Activated CD4-positive, alpha-beta T cell treated with anti-CD3 and anti-CD28 coated beads, Interleukin-2, amount 50 U/mL, for 1 hour (primary cell): Measurements from ENCODE around the gene PLAC9.
"Not testable (repeated sequence)": the region's sequence is repeated elsewhere in the genome, so short reads cannot be mapped to it uniquely, and the experiment has no call there.

Experiments used
- DNase-seq: peaks from one replicate; pipeline ENCODE4 v3.0.0-alpha.2; 2020

PLAC9 gene

GRCh38 chr10:80132299-80133139 is at the start of gene PLAC9:
TSS of gene PLAC9 (plus strand) at chr10:80132730. CDS start at chr10:80132763, 33 bp downstream.
- no peak for DNase-seq

GRCh38 chr10:80090121-80090520 is 42.4 kb upstream of the PLAC9 start:
- no peak for DNase-seq

GRCh38 chr10:80094231-80094630 is 38.3 kb upstream of the PLAC9 start:
- no peak for DNase-seq

- DNase-seq, result not testable (repeated sequence)
These were observed 34.3 kb upstream of the PLAC9 start for GRCh38 chr10:80098272-80098671.

- DNase-seq, result not testable (repeated sequence)
These were observed 33.2 kb upstream of the PLAC9 start for GRCh38 chr10:80099295-80099694.

GRCh38 chr10:80100116-80100515 is 32.4 kb upstream of the PLAC9 start:
- no peak for DNase-seq

- no peak for DNase-seq
These were observed 31.5 kb upstream of the PLAC9 start for GRCh38 chr10:80100861-80101695.

GRCh38 chr10:80104066-80104926 is 28.2 kb upstream of the PLAC9 start:
- no peak for DNase-seq

GRCh38 chr10:80108576-80109239 is 23.8 kb upstream of the PLAC9 start:
- DNase-seq, result no peak

- DNase-seq, result no peak
These were observed 21.5 kb upstream of the PLAC9 start for GRCh38 chr10:80110986-80111385.

- no peak for DNase-seq
These were observed 13.9 kb upstream of the PLAC9 start for GRCh38 chr10:80118669-80119068.

- no peak for DNase-seq
These were observed 10.3 kb upstream of the PLAC9 start for GRCh38 chr10:80122110-80122710.

- DNase-seq, result no peak
These were observed 9.8 kb upstream of the PLAC9 start for GRCh38 chr10:80122746-80123145.

GRCh38 chr10:80126876-80127275 is 5.7 kb upstream of the PLAC9 start:
- DNase-seq, result no peak

GRCh38 chr10:80131499-80131901 is 1.0 kb upstream of the PLAC9 start:
- DNase-seq, result no peak

- DNase-seq, result no peak
These were observed 676 bp downstream of the PLAC9 start for GRCh38 chr10:80133206-80133605.

GRCh38 chr10:80133687-80134086 is 1.2 kb downstream of the PLAC9 start:
- DNase-seq, result not testable (repeated sequence)

GRCh38 chr10:80136134-80136571 is 3.6 kb downstream of the PLAC9 start:
- DNase-seq, result no peak

GRCh38 chr10:80137031-80137862 is 4.7 kb downstream of the PLAC9 start:
- no peak for DNase-seq

- DNase-seq, result no peak
These were observed 5.4 kb downstream of the PLAC9 start for GRCh38 chr10:80137920-80138319.

- no peak for DNase-seq
These were observed 6.7 kb downstream of the PLAC9 start for GRCh38 chr10:80139265-80139664.
